Measurements from ENCODE around the gene FBN3.

FBN3 gene

DNA sequence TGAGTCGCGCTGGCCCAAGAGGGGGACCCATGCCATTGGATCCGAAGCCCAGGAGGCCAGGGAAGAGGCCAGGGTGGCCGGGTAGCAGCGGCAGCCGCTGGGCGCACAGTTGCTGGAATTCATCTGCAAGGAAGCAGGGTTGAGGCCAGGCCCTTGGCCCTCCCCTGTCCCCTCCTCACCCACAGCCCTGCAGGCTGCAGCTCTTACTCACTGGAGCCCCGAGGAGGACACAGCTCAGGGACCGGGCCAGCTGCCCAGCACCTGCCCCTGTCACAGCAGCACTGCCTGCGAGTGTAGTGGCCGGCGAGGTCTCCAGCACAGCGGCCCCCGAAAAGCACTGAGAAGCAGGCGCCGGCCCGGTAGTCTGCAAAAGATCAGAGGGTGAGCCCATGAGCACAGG, 11.2 kb downstream of the FBN3 start:
- Histone ChIP-seq H3K4me3 (replicated peaks; ENCODE audit: low read depth, low read length) (no peak overlapping the region), H3K27me3 (replicated peaks; ENCODE audit: control insufficient read depth, insufficient read depth, low read length) (no peaks in the 10 kb centered on the region), H3K36me3 (ENCODE audit: control insufficient read depth, insufficient read depth, low read length) (no peaks in the 10 kb centered on the region)
- no peak for DNase-seq (ENCODE audit: extremely low read depth, insufficient read length)
- TF ChIP-seq, protein P1, sequence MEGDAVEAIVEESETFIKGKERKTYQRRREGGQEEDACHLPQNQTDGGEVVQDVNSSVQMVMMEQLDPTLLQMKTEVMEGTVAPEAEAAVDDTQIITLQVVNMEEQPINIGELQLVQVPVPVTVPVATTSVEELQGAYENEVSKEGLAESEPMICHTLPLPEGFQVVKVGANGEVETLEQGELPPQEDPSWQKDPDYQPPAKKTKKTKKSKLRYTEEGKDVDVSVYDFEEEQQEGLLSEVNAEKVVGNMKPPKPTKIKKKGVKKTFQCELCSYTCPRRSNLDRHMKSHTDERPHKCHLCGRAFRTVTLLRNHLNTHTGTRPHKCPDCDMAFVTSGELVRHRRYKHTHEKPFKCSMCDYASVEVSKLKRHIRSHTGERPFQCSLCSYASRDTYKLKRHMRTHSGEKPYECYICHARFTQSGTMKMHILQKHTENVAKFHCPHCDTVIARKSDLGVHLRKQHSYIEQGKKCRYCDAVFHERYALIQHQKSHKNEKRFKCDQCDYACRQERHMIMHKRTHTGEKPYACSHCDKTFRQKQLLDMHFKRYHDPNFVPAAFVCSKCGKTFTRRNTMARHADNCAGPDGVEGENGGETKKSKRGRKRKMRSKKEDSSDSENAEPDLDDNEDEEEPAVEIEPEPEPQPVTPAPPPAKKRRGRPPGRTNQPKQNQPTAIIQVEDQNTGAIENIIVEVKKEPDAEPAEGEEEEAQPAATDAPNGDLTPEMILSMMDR (IDR thresholded peaks at IDR 0.05; ENCODE audit: insufficient read depth, low read length, poor library complexity, severe bottlenecking): no peak

DNA sequence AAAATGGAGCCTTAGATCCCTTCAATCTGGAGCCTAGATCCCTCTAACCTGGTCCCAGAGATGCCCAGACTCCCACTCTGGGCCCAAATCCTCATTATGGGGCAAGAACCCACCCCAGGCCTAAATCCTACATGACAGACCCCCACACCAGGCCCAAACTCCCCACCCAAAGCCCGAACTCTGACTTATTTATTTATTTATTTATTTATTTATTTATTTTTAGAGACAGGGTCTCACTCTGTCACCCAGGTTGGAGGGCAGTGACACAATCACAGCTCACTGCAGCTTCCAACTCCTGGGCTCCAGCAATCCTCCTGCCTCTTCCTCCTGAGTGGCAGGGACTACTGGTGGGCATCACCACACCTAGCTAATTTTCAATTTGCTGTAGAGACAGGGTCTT, 12.0 kb downstream of the FBN3 start:
- no peaks in the 10 kb centered on the region for H3K36me3 ChIP-seq (ENCODE audit: control insufficient read depth, insufficient read depth, low read length)
- TF ChIP-seq, protein P1 (IDR thresholded peaks at IDR 0.05; ENCODE audit: insufficient read depth, low read length, poor library complexity, severe bottlenecking): no peak
- no peak overlapping the region for H3K4me3 ChIP-seq (replicated peaks; ENCODE audit: low read depth, low read length)
- no peak for DNase-seq (ENCODE audit: extremely low read depth, insufficient read length)
- no peaks in the 10 kb centered on the region for H3K27me3 ChIP-seq (replicated peaks; ENCODE audit: control insufficient read depth, insufficient read depth, low read length)

DNA sequence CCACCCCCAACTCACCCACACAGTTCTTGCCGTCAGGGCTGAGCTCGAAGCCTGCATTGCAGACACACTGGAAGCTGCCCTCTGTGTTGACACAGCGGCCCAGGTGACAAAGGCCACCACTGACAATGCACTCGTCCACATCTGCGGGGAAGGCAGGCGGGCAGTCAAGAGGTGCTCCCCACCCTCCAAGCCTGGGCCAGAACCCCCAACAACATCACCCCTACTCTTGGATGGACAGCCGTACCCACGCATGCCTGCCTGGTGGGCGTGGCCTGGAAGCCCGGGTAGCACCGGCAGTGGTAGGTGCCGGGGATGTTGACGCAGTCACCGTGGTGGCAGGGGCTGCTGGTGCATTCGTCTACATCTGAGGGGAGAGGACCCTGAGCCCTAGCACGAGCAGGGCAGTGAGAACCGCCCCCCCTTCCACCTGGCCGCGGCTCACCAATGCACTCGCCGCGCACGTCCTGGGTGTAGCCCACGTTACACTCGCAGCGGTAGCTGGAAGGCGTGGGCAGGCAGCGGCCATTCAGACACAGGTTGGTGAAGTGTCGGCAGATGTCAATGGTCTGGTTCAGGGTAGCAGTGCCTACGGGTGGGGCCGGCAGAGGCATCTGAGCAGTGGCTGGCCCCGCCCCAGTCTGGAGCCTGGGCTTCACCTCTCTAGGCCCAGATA, 13.3 kb downstream of the FBN3 start:
- no peak overlapping the region for H3K4me3 ChIP-seq (replicated peaks; ENCODE audit: low read depth, low read length)
- H3K36me3 ChIP-seq (ENCODE audit: control insufficient read depth, insufficient read depth, low read length): no peaks in the 10 kb centered on the region
- no peaks in the 10 kb centered on the region for H3K27me3 ChIP-seq (replicated peaks; ENCODE audit: control insufficient read depth, insufficient read depth, low read length)
- no peak for DNase-seq (ENCODE audit: extremely low read depth, insufficient read length)
- TF ChIP-seq, protein P1 (IDR thresholded peaks at IDR 0.05; ENCODE audit: insufficient read depth, low read length, poor library complexity, severe bottlenecking): no peak

DNA sequence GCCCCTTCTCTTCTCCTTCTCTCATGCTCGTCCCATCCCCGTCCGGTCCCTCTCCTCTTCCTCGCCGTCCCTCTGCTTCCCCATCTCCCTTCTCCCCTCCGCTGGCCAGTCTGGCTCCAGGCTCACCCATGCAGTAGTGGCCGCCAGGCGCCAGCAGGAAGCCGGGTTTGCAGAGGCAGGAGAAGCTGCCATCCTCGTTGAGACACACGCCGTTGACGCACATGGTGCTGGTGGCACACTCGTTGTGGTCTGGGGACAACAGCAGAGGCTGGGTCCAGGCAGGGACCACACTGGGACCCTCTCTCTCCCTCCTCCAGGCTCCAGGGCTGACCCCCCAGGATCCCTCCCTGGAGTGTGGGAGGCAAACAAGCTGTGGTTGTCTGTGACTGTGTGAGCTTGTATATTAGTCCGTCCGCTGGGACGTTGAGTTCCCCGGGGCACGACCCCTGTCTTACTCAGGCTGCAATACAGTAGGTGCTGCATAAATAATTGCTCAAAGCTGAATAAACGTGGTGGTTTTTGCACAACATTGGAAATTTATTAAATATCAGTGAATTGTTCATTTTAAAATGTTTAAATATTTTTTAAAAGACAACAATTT, 16.4 kb downstream of the FBN3 start:
- H3K4me3 ChIP-seq (replicated peaks; ENCODE audit: low read depth, low read length): no peak overlapping the region
- H3K27me3 ChIP-seq (replicated peaks; ENCODE audit: control insufficient read depth, insufficient read depth, low read length): no peaks in the 10 kb centered on the region
- H3K36me3 ChIP-seq (ENCODE audit: control insufficient read depth, insufficient read depth, low read length): no peaks in the 10 kb centered on the region
- TF ChIP-seq, protein P1 (IDR thresholded peaks at IDR 0.05; ENCODE audit: insufficient read depth, low read length, poor library complexity, severe bottlenecking): no peak
- no peak for DNase-seq (ENCODE audit: extremely low read depth, insufficient read length)

DNA sequence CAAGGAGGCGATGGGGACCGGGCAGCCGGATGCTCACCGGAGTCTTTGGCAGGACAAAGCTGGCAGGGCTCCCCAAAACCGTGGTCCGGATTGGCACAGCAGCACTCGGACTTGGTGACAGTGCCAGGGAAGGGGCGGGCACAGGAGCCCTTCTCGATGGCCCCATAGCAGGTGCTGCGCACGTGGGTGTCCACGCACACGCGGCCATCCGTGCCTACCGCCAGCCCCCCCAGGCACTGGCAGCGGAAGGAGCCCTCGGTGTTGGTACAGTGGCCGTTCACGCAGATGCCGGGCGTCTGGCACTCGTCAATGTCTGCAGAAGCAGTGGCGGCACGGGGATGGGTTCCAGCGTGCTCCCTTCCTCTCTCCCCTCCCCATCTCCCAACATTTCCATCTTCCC, 17.9 kb downstream of the FBN3 start:
- TF ChIP-seq, protein P1 (IDR thresholded peaks at IDR 0.05; ENCODE audit: insufficient read depth, low read length, poor library complexity, severe bottlenecking): no peak
- DNase-seq (ENCODE audit: extremely low read depth, insufficient read length): no peak
- H3K4me3 ChIP-seq (replicated peaks; ENCODE audit: low read depth, low read length): no peak overlapping the region
- H3K27me3 ChIP-seq (replicated peaks; ENCODE audit: control insufficient read depth, insufficient read depth, low read length): no peaks in the 10 kb centered on the region
- H3K36me3 ChIP-seq (ENCODE audit: control insufficient read depth, insufficient read depth, low read length): no peaks in the 10 kb centered on the region

Measured in GM06990 (cell line).